Hepatocyte (in vitro differentiated cells): ENCODE results near the gene RBP5. TPM values are rescaled to one million over a fixed set of nuclear protein-coding genes. Genes with fewer than 3 reads are reported as not detected.

Experiments used
- DNase-seq: peaks from one replicate; pipeline ENCODE4 v3.0.0-alpha.2; 2016; ENCODE audit warnings: low spot score
- H2AFZ ChIP-seq: fragments of 200-600 bp; sonication (generic); 2 replicates; pipeline ENCODE4 v1.6.0; 2016; ENCODE audit warnings: antibody characterized with exemption, mild to moderate bottlenecking
- H3K27ac ChIP-seq: fragments of 200-600 bp; sonication (generic); 2 replicates; pipeline ENCODE4 v1.5.1; 2016; ENCODE audit warnings: mild to moderate bottlenecking
- H3K27me3 ChIP-seq: fragments of 200-600 bp; sonication (generic); 2 replicates; pipeline ENCODE4 v1.6.1; 2016
- H3K36me3 ChIP-seq: fragments of 200-600 bp; sonication (generic); replicated peaks from 2 replicates; pipeline ENCODE4 v1.5.1; 2016; ENCODE audit warnings: low read depth; ENCODE audit not compliant: insufficient read depth
- H3K4me1 ChIP-seq: fragments of 200-600 bp; sonication (generic); 2 replicates; pipeline ENCODE4 v1.5.1; 2016; ENCODE audit warnings: mild to moderate bottlenecking, moderate library complexity; ENCODE audit not compliant: insufficient read depth
- H3K4me2 ChIP-seq: fragments of 200-600 bp; sonication (generic); 2 replicates; pipeline ENCODE4 v1.6.0; 2016
- H3K4me3 ChIP-seq: fragments of 200-600 bp; sonication (generic); 2 replicates; pipeline ENCODE4 v1.5.1; 2016; ENCODE audit warnings: mild to moderate bottlenecking
- H3K79me2 ChIP-seq: fragments of 200-600 bp; sonication (generic); 2 replicates; pipeline ENCODE4 v1.6.0; 2017; ENCODE audit warnings: mild to moderate bottlenecking
- H3K9me2 ChIP-seq: fragments of 200-600 bp; sonication (generic); replicated peaks from 2 replicates; pipeline ENCODE4 v1.6.0; 2017; ENCODE audit warnings: mild to moderate bottlenecking; ENCODE audit not compliant: insufficient read depth
- H3K9me3 ChIP-seq: fragments of 200-600 bp; sonication (generic); 2 replicates; pipeline ENCODE4 v1.5.1; 2016; ENCODE audit warnings: low read depth, mild to moderate bottlenecking
- H4K20me1 ChIP-seq: fragments of 200-600 bp; sonication (generic); 2 replicates; pipeline ENCODE4 v1.6.0; 2016; ENCODE audit warnings: mild to moderate bottlenecking; ENCODE audit not compliant: insufficient read depth, poor library complexity, severe bottlenecking
- EZH2 ChIP-seq: fragments of 200-600 bp; sonication (generic); IDR thresholded peaks from 2 replicates; pipeline ENCODE4 v1.6.1; 2016; ENCODE audit warnings: antibody characterized with exemption, mild to moderate bottlenecking, borderline replicate concordance
- EZH2phosphoT487 ChIP-seq: fragments of 200-600 bp; sonication (generic); IDR thresholded peaks from one replicate; pipeline ENCODE4 v1.6.1; 2018; ENCODE audit warnings: antibody characterized with exemption, mild to moderate bottlenecking, low read depth, moderate library complexity; ENCODE audit not compliant: unreplicated experiment, severe bottlenecking
- WGBS: methylation state at CpG from one replicate; pipeline ENCODE4 v1.1.6; 2016; ENCODE audit warnings: low lambda C conversion rate; ENCODE audit errors: missing lambda C conversion rate; 5-methylcytosine and 5-hydroxymethylcytosine counted together
- polyA plus RNA-seq: library from polyadenylated mRNA; unstranded; fragments of >200 nt; fragmentation: Nextera tagmentation; extraction: Ambion mirVana; gene quantifications from 2 replicates; pipeline ENCODE4 v1.2.1, GENCODE V29; 2016
- total RNA-seq: library from RNA; depleted of rRNA; stranded (reverse); fragments of >200 nt; gene quantifications from 2 replicates; pipeline ENCODE4 v1.2.3, GENCODE V29; 2014
- TF ChIP-seq, protein P1 (sequence below): fragments of 200-600 bp; sonication (generic); IDR thresholded peaks from 2 replicates; pipeline ENCODE4 v1.5.1; 2016; ENCODE audit warnings: antibody characterized with exemption, mild to moderate bottlenecking; ENCODE audit not compliant: poor library complexity

The RBP5 gene
- total and polyA plus RNA-seq, 2 experiments from 2014 or later: 11.1 to 30.0 TPM

DNA sequence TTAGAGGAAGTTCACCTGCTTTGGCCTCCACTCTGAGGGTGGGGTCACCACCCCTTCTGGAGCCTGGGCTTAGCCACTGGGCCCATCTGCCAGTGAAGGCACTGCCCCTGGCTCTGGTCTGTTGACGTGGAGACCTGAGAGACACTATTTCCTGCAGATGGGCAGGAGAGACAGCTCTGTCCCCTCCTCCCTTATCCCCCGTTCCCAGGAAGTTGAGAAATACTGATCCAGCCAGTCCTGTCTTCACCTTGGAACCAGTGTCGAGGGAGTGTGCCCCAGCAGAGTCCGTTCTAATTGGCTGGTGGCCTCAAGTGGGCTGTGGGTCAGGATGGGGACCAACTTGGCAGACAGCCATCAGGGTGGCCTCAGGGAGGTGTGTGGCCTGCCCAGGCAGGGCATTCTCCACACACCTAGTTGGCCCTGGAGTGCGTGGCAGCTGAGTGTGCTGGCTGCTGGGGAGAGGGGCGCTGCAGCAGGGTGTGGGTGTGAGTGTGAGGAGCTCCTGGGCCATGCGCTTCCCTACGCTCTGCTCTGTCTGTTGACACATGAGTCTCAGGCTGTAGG, 26.9 kb upstream of the RBP5 start:
- TF ChIP-seq, protein P1, sequence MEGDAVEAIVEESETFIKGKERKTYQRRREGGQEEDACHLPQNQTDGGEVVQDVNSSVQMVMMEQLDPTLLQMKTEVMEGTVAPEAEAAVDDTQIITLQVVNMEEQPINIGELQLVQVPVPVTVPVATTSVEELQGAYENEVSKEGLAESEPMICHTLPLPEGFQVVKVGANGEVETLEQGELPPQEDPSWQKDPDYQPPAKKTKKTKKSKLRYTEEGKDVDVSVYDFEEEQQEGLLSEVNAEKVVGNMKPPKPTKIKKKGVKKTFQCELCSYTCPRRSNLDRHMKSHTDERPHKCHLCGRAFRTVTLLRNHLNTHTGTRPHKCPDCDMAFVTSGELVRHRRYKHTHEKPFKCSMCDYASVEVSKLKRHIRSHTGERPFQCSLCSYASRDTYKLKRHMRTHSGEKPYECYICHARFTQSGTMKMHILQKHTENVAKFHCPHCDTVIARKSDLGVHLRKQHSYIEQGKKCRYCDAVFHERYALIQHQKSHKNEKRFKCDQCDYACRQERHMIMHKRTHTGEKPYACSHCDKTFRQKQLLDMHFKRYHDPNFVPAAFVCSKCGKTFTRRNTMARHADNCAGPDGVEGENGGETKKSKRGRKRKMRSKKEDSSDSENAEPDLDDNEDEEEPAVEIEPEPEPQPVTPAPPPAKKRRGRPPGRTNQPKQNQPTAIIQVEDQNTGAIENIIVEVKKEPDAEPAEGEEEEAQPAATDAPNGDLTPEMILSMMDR: no peak
- TF ChIP-seq EZH2: no peak
- no peak for TF ChIP-seq EZH2phosphoT487
- DNase-seq: no peak
- Histone ChIP-seq H3K9me2 (no peaks in the 10 kb centered on the region), H3K4me1 (no peaks in the 10 kb centered on the region), H3K4me3 (no peak overlapping the region), H3K27ac (no peak overlapping the region), H3K9me3 (no peaks in the 10 kb centered on the region), H3K27me3 (no peaks in the 10 kb centered on the region), H2AFZ (no peak overlapping the region), H3K36me3 (no peaks in the 10 kb centered on the region), H3K79me2 (no peaks in the 10 kb centered on the region), H3K4me2 (no peak overlapping the region), H4K20me1 (no peaks in the 10 kb centered on the region)
- WGBS: 75% methylated on average over 8 of the region's 8 CpGs

DNA sequence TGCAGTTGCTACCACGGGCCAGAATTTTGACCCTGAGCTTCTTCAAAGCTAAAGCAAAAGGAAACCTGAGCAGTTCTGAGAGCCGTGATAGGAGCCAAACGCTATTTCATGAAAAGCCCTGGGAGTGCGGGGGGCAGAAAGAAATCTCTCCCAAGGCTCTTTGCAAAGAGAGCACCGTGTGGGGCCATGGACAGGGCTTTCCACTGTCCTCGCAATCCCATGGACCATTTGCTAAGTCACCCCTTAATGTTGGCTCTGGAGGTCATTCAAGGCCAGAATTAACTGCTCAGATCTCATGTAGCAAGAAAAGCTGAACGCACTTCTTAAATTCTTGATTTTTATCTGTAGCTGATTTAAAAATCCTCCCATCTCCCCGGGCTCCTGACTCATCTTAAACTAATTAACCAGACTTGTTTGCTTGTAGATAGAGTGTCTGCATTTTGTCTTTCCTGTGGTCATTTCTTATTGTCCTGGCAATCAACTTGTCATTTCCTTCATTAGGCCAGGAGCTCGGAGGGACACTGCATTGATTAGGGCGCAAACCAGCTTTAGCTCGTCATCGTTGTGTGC, 26.3 kb upstream of the RBP5 start:
- no peak for DNase-seq
- TF ChIP-seq EZH2phosphoT487 (no peak), EZH2 (no peak)
- TF ChIP-seq, protein P1: no peak
- 78% methylated on average over 12 of the region's 12 CpGs for WGBS
- H3K4me2 ChIP-seq: no peak overlapping the region
- no peaks in the 10 kb centered on the region for H3K9me3 ChIP-seq
- H3K79me2 ChIP-seq: no peaks in the 10 kb centered on the region
- H2AFZ ChIP-seq: no peak overlapping the region
- H4K20me1 ChIP-seq: no peaks in the 10 kb centered on the region
- H3K36me3 ChIP-seq: no peaks in the 10 kb centered on the region
- no peaks in the 10 kb centered on the region for H3K27me3 ChIP-seq
- no peaks in the 10 kb centered on the region for H3K4me1 ChIP-seq
- no peaks in the 10 kb centered on the region for H3K9me2 ChIP-seq
- no peak overlapping the region for H3K27ac ChIP-seq
- H3K4me3 ChIP-seq: no peak overlapping the region

DNA sequence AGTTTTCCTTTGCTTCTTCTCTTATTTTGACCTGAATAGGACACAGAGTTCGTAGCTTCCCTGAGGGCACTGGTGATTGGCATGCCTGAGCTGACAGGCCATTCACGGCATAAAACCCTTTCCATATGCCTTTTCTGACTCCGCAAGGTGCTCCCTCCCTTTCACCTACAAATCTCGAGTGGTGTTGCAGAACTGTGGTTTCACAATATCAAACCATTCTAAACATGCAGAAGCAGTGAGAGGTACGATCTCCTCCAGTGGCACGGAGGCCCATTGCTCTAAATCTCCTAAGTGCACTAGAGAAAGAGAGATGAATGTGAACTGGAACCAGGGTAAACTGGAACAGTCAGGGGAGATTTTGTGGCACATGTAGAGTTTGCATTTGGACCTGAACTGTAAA, 25.4 kb upstream of the RBP5 start:
- Histone ChIP-seq H3K4me3 (no peak overlapping the region), H3K27me3 (no peaks in the 10 kb centered on the region), H3K79me2 (no peaks in the 10 kb centered on the region), H3K27ac (no peak overlapping the region), H3K9me2 (no peaks in the 10 kb centered on the region), H3K4me2 (no peak overlapping the region), H2AFZ (no peak overlapping the region), H3K36me3 (no peaks in the 10 kb centered on the region), H3K9me3 (no peaks in the 10 kb centered on the region), H3K4me1 (no peaks in the 10 kb centered on the region), H4K20me1 (no peaks in the 10 kb centered on the region)
- no peak for TF ChIP-seq EZH2phosphoT487
- no peak for TF ChIP-seq EZH2
- TF ChIP-seq, protein P1: no peak
- no peak for DNase-seq
- WGBS: 80% methylated on average over 6 of the region's 6 CpGs
